ENCODE data around the gene RNFT1. TPM values are rescaled to one million over a fixed set of nuclear protein-coding genes. Genes with fewer than 3 reads are reported as not detected.
"Not testable (repeated sequence)": the region's sequence is repeated elsewhere in the genome, so short reads cannot be mapped to it uniquely, and the experiment has no call there.

Gene RNFT1
- total RNA-seq, 1 donor from 2014 or later: 1.9 TPM

DNA sequence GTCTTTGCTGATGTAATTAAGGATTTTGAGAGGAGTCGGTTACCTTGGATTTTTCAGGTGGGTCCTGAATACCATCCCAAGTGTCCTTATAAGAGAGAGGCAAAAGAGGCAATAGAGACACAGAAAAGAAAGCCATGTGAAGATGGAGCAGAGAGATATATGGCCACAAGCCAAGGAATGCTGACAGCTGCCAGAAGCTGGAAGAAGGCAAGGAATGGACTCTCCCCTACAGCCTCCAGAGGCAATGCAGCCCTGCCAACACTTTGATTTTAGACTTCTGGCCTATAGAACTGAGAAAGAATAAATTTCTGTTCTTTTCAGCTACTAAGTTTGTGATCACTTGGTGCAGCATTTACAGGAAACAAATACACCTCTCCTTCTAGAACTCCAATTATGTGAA, 8.2 kb upstream of the RNFT1 start:
- Histone ChIP-seq H3K36me3 (no peaks in the 10 kb centered on the region), H3K4me3 (no peak overlapping the region), H3K27ac (no peak overlapping the region), H3K27me3 (no peaks in the 10 kb centered on the region), H3K4me1 (no peaks in the 10 kb centered on the region), H3K9me3 (no peaks in the 10 kb centered on the region)
- no peak for DNase-seq (ENCODE audit: low spot score in 2 of 2)
- TF ChIP-seq, protein P1, sequence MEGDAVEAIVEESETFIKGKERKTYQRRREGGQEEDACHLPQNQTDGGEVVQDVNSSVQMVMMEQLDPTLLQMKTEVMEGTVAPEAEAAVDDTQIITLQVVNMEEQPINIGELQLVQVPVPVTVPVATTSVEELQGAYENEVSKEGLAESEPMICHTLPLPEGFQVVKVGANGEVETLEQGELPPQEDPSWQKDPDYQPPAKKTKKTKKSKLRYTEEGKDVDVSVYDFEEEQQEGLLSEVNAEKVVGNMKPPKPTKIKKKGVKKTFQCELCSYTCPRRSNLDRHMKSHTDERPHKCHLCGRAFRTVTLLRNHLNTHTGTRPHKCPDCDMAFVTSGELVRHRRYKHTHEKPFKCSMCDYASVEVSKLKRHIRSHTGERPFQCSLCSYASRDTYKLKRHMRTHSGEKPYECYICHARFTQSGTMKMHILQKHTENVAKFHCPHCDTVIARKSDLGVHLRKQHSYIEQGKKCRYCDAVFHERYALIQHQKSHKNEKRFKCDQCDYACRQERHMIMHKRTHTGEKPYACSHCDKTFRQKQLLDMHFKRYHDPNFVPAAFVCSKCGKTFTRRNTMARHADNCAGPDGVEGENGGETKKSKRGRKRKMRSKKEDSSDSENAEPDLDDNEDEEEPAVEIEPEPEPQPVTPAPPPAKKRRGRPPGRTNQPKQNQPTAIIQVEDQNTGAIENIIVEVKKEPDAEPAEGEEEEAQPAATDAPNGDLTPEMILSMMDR (IDR thresholded peaks at IDR 0.05): no peak
- intact Hi-C loops (cut with DNase I): no loop called here

DNA sequence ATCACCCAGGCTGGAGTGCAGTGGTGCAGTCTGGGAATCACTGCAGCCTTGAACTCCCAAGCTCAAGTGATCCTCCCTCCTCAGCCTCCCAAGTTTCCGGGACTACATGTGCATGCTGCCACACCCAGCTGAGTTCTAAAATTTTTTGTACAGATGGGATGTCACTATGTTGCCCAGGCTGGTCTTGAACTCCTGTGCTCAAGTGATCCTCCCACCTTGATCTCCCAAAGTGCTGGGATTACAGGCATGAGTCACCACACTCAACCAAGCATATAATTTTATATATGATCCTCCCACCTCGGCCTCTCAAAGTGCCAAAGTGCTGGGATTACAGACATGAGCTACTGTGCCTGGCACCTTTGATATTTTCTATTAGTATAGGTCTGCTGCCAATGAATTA, 7.2 kb upstream of the RNFT1 start:
- DNase-seq (ENCODE audit: low spot score in 2 of 2); H3K4me1 ChIP-seq; H3K27ac ChIP-seq; intact Hi-C loops (cut with DNase I); H3K9me3 ChIP-seq; H3K36me3 ChIP-seq; H3K4me3 ChIP-seq; H3K27me3 ChIP-seq: not testable (repeated sequence)

GRCh38 chr17:59963738-59964481, 630 bp downstream of the RNFT1 start:
- peaks cover 0 to 18% of the 10 kb centered on the region in 2 donors for H3K4me1 ChIP-seq
- peak in 1 of 2 donors; percentile 74 for DNase-seq (ENCODE audit: low spot score in 2 of 2)
- H3K36me3 ChIP-seq: peaks cover 0 to 2% of the 10 kb centered on the region in 2 donors
- TF ChIP-seq, protein P1 (IDR thresholded peaks at IDR 0.05): no peak
- H3K9me3 ChIP-seq: no peaks in the 10 kb centered on the region
- no peaks in the 10 kb centered on the region for H3K27me3 ChIP-seq
- H3K27ac ChIP-seq: peak overlapping the region; percentile 84 to 92
- intact Hi-C loops (cut with DNase I): loop anchor here (10.0 kb wide), 1 partner anchor 71 kb away; no protein-coding TSS in a partner anchor
- peak overlapping the region; percentile 71 to 81 for H3K4me3 ChIP-seq

DNA sequence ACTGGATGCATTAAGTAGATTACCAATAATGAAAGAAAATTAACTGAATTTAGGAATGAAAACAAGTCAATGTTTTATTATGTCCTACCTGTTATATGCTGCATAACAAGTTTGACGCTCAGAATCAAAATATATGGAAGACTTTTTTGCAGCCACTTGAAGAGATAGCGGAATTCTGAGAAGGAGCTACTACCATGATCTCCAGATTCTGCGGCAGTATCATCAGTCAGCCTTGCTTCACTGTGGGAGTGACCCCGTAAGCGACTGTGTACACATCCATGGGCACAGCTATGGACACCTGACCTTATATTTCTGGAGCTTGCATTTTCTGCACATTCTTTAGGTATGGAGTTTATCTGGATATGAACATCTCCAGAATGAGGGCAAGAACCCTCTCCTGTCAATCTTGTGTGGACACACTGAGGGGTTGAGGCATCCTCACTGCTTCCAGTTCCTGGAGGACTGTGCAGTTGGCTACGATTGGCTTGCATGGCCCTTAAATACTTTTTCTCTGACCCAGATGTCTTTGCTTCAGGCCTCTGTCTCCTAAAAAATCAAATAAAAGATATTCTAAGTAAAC, 1.7 kb downstream of the RNFT1 start:
- Histone ChIP-seq H3K27ac (no peak overlapping the region), H3K27me3 (no peaks in the 10 kb centered on the region), H3K9me3 (no peaks in the 10 kb centered on the region), H3K36me3 (peaks cover 1 to 2% of the 10 kb centered on the region in 2 donors), H3K4me3 (no peak overlapping the region), H3K4me1 (peaks cover 0 to 18% of the 10 kb centered on the region in 2 donors)
- no peak for DNase-seq (ENCODE audit: low spot score in 2 of 2)
- intact Hi-C loops (cut with DNase I): loop anchor here (10.0 kb wide), 1 partner anchor 72 kb away; no protein-coding TSS in a partner anchor
- TF ChIP-seq, protein P1 (IDR thresholded peaks at IDR 0.05): no peak

DNA sequence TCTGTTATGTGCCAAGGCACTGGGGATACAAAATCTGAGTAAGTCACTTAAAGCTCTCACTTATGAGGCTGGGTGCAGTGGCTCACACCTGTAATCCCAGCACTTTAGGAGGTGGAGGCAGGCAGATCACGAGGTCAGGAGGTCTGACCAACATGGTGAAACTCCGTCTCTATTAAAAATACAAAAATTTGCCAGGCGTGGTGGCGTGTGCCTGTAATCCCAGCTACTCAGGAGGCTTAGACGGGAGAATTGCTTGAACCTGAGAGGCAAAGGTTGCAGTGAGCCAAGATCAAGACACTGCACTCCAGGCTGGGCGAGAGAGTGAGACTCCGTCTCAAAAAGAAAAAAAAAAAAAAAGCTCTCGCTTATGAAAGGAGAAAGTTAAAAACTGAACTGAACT, 5.0 kb downstream of the RNFT1 start:
- H3K4me3 ChIP-seq; H3K27me3 ChIP-seq; DNase-seq (ENCODE audit: low spot score in 2 of 2); H3K27ac ChIP-seq; intact Hi-C loops (cut with DNase I); H3K9me3 ChIP-seq: not testable (repeated sequence)
- Histone ChIP-seq H3K4me1 (peaks cover 0 to 11% of the 10 kb centered on the region in 2 donors), H3K36me3 (peaks cover 9 to 21% of the 10 kb centered on the region in 2 donors)

DNA sequence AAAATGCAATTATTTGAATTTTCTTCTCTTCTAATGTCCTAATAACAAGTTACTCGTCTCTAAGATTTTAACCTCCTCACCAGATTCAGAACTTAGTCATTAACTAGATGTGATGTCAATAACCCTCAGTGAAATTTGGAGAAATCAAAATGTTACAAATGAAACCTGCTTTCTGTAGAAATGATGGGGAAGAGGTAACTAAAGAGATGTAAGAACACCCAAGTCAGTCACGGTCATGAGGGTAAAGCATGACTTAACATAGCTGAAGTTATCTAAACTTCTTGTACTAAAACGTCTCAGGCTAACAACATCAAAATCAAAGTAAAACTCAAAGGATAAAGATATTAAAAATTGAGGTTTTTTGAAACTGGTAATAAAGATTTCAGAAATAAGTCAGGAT, 9.7 kb downstream of the RNFT1 start:
- Histone ChIP-seq H3K4me1 (no peaks in the 10 kb centered on the region), H3K9me3 (no peaks in the 10 kb centered on the region), H3K4me3 (no peak overlapping the region), H3K27me3 (no peaks in the 10 kb centered on the region), H3K27ac (no peak overlapping the region), H3K36me3 (peaks cover 13 to 30% of the 10 kb centered on the region in 2 donors)
- intact Hi-C loops (cut with DNase I): no loop called here
- TF ChIP-seq, protein P1 (IDR thresholded peaks at IDR 0.05): no peak
- DNase-seq (ENCODE audit: low spot score in 2 of 2): no peak
